Colonic mucosa (tissue), 4 donors: ENCODE measurements around the gene DAGLA. TPM values are rescaled to one million over a fixed set of nuclear protein-coding genes. Genes with fewer than 3 reads are reported as not detected.
A peak's percentile ranks its signal among the peaks of the same experiment; 100 is the strongest.

Source experiments
- DNase-seq: peaks from one replicate; pipeline ENCODE4 v3.0.0-alpha.2; 2020
- H3K27ac ChIP-seq: fragments of 200-600 bp; one replicate; pipeline ENCODE4 v1.8.0; 2021
- H3K27me3 ChIP-seq: fragments of 200-600 bp; one replicate; pipeline ENCODE4 v1.8.0; 2021
- H3K36me3 ChIP-seq: fragments of 200-600 bp; one replicate; pipeline ENCODE4 v1.8.0; 2021
- H3K4me1 ChIP-seq: fragments of 200-600 bp; one replicate; pipeline ENCODE4 v1.8.0; 2021; ENCODE audit warnings: mild to moderate bottlenecking
- H3K4me3 ChIP-seq: fragments of 200-600 bp; one replicate; pipeline ENCODE4 v1.8.0; 2021
- H3K9ac ChIP-seq, 2 donors: one replicate each; pipeline ENCODE4 v1.7.0; 2013; ENCODE audit warnings: control low read depth in 2 of 2, low read depth in 2 of 2, low read length in 2 of 2
- H3K9me3 ChIP-seq: fragments of 200-600 bp; one replicate; pipeline ENCODE4 v1.8.0; 2021
- intact Hi-C: fragments of 100-400 bp; cut with DNase I; formaldehyde crosslinking; loops from one replicate; pipeline ENCODE4 v1.14.1; 2022
- total RNA-seq, 2 donors: library from RNA; stranded (reverse); fragmentation: NEBNext Ultra II Directional in 1 of 2; extraction: Animal tissue kit (Norgen Biotek cat#: 25700) in 1 of 2; gene quantifications; one replicate each; pipeline ENCODE4 v1.2.1, GENCODE V29; 2021
- TF ChIP-seq, protein P1 (sequence below): fragments of 200-600 bp; IDR thresholded peaks from one replicate; pipeline ENCODE4 v1.8.0; 2022; ENCODE audit warnings: antibody characterized with exemption, mild to moderate bottlenecking
- donor health status: healthy.
- donor health status: DM: no; HTN: no; CAD: no.
- donor health status: DM: no; HTN: no; CAD: no.

The DAGLA gene
- total RNA-seq, 2 donors from 2014 or later, result 7.5 to 12.2 TPM

DNA sequence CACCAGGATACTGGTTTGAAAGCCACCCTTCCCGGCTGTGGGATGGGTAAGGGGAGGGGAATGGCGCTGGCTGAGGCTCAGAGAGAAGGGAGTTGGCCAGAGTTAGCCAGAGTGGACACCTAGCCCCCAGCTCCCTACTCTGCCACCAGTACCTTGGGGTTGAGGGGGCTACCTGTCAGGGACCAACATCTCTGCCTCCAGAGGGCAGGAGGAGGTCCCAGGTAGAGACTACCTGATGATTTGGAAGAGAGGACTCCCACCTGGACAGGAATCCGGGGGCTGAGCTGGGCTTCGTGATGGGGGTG is 75.9 kb downstream of the DAGLA start:
- Histone ChIP-seq H3K4me3 (no peak overlapping the region), H3K27me3 (no peaks in the 10 kb centered on the region), H3K9me3 (no peaks in the 10 kb centered on the region), H3K27ac (no peak overlapping the region), H3K36me3 (no peaks in the 10 kb centered on the region), H3K9ac (peak overlapping the region in 1 of 2 donors; percentile 43), H3K4me1 (peaks cover 11% of the 10 kb centered on the region)
- DNase-seq, result no peak
- TF ChIP-seq, protein P1, sequence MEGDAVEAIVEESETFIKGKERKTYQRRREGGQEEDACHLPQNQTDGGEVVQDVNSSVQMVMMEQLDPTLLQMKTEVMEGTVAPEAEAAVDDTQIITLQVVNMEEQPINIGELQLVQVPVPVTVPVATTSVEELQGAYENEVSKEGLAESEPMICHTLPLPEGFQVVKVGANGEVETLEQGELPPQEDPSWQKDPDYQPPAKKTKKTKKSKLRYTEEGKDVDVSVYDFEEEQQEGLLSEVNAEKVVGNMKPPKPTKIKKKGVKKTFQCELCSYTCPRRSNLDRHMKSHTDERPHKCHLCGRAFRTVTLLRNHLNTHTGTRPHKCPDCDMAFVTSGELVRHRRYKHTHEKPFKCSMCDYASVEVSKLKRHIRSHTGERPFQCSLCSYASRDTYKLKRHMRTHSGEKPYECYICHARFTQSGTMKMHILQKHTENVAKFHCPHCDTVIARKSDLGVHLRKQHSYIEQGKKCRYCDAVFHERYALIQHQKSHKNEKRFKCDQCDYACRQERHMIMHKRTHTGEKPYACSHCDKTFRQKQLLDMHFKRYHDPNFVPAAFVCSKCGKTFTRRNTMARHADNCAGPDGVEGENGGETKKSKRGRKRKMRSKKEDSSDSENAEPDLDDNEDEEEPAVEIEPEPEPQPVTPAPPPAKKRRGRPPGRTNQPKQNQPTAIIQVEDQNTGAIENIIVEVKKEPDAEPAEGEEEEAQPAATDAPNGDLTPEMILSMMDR, result no peak
- intact Hi-C loops, result no loop called here

DNA sequence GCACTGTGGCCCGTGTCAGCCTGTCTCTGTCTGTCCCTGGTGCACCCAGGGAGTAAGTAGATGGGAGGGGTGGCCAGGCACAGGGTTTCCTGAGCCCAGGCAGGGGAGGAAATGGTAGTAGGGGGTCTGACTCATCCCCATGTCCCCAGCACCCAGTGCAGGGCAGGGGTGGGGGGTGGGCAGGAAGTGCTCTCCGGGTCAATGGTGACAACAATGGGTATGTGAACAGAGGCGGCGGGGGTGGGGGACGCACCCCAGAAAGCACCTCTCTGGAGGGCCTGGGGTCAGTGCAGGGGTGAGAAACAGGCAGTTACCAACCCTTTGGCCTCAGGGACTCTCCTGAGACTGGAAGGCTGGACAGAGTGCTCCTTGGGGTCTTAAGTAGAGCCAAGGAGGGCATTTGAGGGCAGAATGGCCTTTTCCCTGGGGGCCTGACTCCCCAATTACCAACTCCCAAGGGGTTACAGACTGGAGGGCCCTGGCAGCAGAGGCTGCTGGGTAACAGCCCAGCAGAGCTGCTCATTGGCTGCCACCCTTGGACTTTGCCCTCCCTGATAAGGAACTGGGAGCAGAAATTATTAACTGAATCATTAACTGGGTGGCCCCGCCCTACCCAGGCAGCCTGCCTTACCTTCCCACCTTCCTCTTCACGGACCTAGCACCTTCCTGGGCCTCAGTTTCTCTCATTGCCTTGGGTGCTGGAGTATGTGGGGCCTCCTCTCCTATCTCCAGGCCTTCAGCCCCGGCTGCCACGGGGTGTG is 76.4 kb downstream of the DAGLA start:
- TF ChIP-seq, protein P1, result no peak

DNA sequence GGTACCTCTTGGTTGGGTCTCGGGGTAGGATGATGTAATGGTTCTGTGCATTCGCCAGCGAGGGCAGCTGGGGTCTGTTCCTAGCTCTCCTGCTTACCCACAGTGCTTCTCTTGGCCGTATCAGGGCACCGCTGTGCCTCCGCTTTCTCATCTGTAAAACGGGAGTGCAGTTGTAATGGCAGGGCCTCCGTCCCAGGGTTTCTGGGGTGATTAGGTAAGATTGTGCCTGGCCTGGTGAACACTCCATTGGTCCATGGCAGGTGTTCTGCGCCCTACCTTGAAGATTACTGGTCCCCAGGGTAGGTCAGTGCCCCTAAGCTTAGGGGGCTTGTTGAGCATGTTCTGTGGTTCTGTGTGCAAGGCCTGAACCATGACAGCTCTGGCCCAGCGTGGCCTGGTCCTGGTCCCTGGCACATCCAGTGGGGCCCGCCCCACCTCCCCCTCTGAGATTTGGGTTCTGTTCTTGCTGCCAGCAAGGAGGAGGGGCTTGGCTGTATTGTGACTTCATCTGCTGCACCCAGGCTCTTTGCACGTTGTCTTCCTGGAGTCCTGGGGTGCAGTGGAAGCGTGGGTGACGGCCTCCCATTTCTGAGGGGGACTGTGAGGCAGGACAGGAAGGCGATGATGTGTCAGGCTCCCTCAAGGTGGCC is 77.1 kb downstream of the DAGLA start:
- H3K4me1 ChIP-seq, result peaks cover 11% of the 10 kb centered on the region
- no peak for DNase-seq
- H3K9ac ChIP-seq, result peak overlapping the region; percentile 16 to 48
- intact Hi-C loops, result no loop called here
- H3K36me3 ChIP-seq, result no peaks in the 10 kb centered on the region
- no peak overlapping the region for H3K4me3 ChIP-seq
- no peaks in the 10 kb centered on the region for H3K9me3 ChIP-seq
- no peaks in the 10 kb centered on the region for H3K27me3 ChIP-seq
- TF ChIP-seq, protein P1, result no peak
- H3K27ac ChIP-seq, result no peak overlapping the region

More for the DNA sequence above, 76.4 kb downstream of the DAGLA start:
- DNase-seq, result peak; percentile 83
- Histone ChIP-seq H3K9ac (peak overlapping the region in 1 of 2 donors; percentile 48), H3K4me3 (no peak overlapping the region), H3K9me3 (no peaks in the 10 kb centered on the region), H3K36me3 (no peaks in the 10 kb centered on the region), H3K27me3 (no peaks in the 10 kb centered on the region), H3K27ac (no peak overlapping the region), H3K4me1 (peaks cover 11% of the 10 kb centered on the region)
- intact Hi-C loops, result no loop called here

DNA sequence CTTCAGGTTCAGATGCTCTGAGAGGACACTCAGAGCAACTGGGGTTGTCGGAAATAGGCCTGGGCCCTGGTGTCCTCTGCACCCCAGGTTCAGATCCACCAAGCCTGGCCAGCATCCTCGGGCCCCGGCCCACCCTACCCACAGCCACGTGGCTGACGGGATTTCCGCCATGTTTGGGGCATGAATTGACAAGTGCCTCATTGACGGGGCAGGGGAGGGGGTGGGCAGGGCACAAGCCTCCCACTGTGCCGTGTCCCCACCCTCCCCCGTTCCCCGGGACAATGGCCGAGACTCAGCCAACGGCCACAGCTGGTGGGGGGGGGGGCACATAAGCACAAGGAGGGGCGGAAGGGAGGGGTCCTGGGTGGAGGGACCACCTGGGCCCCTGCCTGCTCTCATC is 80.8 kb downstream of the DAGLA start:
- intact Hi-C loops, result no loop called here
- no peaks in the 10 kb centered on the region for H3K9me3 ChIP-seq
- no peak overlapping the region for H3K4me3 ChIP-seq
- DNase-seq, result no peak
- TF ChIP-seq, protein P1, result no peak
- no peak overlapping the region for H3K27ac ChIP-seq
- no peaks in the 10 kb centered on the region for H3K27me3 ChIP-seq
- H3K36me3 ChIP-seq, result no peaks in the 10 kb centered on the region
- H3K9ac ChIP-seq, result no peak overlapping the region
- peaks cover 11% of the 10 kb centered on the region for H3K4me1 ChIP-seq

DNA sequence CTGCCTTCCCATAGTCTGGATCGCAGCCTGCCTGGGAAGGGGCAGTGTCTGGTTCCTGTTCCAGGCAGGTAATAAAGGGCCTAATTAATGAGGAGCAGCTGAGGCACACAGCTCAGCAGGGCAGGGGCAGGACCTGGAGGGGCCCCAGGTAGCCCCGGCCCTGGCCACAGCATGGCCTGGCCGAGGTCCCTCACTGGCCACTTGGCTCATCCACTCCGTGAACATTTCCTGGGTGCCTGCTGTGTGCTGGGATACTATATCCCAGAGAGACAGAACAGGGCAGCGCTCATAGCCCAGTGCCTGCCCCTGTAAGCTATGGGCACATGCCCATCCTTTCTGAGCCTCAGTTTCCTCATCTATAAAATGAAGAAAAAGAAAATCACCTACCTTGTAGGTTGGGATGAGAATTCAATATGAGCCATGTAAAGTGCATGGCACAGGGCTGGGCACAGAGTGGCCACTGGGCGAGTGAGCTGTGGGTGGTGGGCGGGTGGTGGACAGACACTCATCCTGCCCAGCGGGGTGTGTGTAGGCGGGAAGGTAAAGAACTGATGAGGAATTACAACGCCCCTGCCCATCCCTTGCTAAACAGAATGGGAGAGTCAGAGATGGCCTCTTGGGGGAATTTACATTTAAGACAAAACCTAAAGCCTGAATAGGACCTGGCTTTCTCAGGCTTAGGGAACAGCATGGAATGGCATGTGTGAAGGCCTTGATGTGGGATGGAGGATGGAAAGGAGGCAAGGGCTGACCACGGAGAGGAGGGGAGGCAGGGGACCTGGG is 81.4 kb downstream of the DAGLA start:
- Histone ChIP-seq H3K27ac (no peak overlapping the region), H3K9me3 (no peaks in the 10 kb centered on the region), H3K9ac (no peak overlapping the region), H3K4me3 (no peak overlapping the region), H3K27me3 (no peaks in the 10 kb centered on the region), H3K36me3 (no peaks in the 10 kb centered on the region), H3K4me1 (peaks cover 7% of the 10 kb centered on the region)
- TF ChIP-seq, protein P1, result no peak
- DNase-seq, result no peak
- intact Hi-C loops, result no loop called here
